Measurements from ENCODE around the gene HEY2. TPM values are rescaled to one million over a fixed set of nuclear protein-coding genes. Genes with fewer than 3 reads are reported as not detected.
A peak's percentile ranks its signal among the peaks of the same experiment; 100 is the strongest.

The HEY2 gene
- total RNA-seq, 3 donors from 2014 or later, result 0.58 to 2.9 (median 1.5) TPM

GRCh38 chr6:125749865-125750691, 646 bp downstream of the HEY2 start:
- Histone ChIP-seq H3K36me3 (ENCODE audit: low read depth) (no peaks in the 10 kb centered on the region), H3K4me1 (ENCODE audit: low read depth) (peaks cover 24% of the 10 kb centered on the region), H3K9me3 (no peaks in the 10 kb centered on the region), H3K4me3 (peak overlapping the region; percentile 12)
- intact Hi-C loops (cut with DNase I, micrococcal nuclease), result no loop called here
- DNase-seq (peak in 1 of 3 donors; percentile 10), ATAC-seq (no peak)
- TF ChIP-seq CTCF (IDR thresholded peaks at IDR 0.05), result no peak

GRCh38 chr6:125750692-125751333, 1.4 kb downstream of the HEY2 start:
- H3K4me3 ChIP-seq, result no peak overlapping the region
- no peaks in the 10 kb centered on the region for H3K36me3 ChIP-seq (ENCODE audit: low read depth)
- no peak for TF ChIP-seq CTCF (IDR thresholded peaks at IDR 0.05)
- peaks cover 24% of the 10 kb centered on the region for H3K4me1 ChIP-seq (ENCODE audit: low read depth)
- intact Hi-C loops (cut with DNase I, micrococcal nuclease), result no loop called here
- no peak for DNase-seq
- ATAC-seq, result no peak
- no peaks in the 10 kb centered on the region for H3K9me3 ChIP-seq

- Histone ChIP-seq H3K4me1 (ENCODE audit: low read depth) (peaks cover 24% of the 10 kb centered on the region), H3K36me3 (ENCODE audit: low read depth) (no peaks in the 10 kb centered on the region), H3K9me3 (no peaks in the 10 kb centered on the region), H3K4me3 (no peak overlapping the region)
- ATAC-seq (no peak), DNase-seq (no peak)
- TF ChIP-seq CTCF (IDR thresholded peaks at IDR 0.05), result no peak
- intact Hi-C loops (cut with DNase I, micrococcal nuclease), result no loop called here
Observed at GRCh38 chr6:125751334-125751916, 2.0 kb downstream of the HEY2 start.

DNA sequence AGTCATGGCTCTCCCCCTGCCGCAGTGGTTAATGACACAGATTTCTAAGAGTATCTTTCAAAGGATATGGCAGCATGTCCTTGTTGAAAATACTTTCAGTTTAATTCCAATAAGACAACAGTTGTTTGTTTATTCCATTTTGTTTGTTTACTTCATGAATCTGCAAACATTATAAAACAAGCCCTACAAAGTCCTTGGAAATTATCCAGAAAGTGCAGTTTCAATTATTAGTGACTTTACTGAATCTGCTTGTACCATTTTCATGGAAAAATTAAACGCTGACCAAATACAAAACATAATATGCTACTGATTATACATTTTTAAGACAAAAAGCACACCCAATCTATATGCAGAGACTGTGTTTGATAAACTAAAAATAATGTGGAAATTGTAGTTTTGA, 3.3 kb downstream of the HEY2 start:
- no peak overlapping the region for H3K4me3 ChIP-seq
- intact Hi-C loops (cut with DNase I, micrococcal nuclease), result no loop called here
- H3K4me1 ChIP-seq (ENCODE audit: low read depth), result peaks cover 11% of the 10 kb centered on the region
- no peak for TF ChIP-seq CTCF (IDR thresholded peaks at IDR 0.05)
- no peaks in the 10 kb centered on the region for H3K9me3 ChIP-seq
- DNase-seq, result no peak
- no peaks in the 10 kb centered on the region for H3K36me3 ChIP-seq (ENCODE audit: low read depth)
- no peak for ATAC-seq

- H3K4me1 ChIP-seq (ENCODE audit: low read depth), result peaks cover 11% of the 10 kb centered on the region
- no peak overlapping the region for H3K4me3 ChIP-seq
- no peak for TF ChIP-seq CTCF (IDR thresholded peaks at IDR 0.05)
- DNase-seq, result no peak
- H3K9me3 ChIP-seq, result no peaks in the 10 kb centered on the region
- intact Hi-C loops (cut with DNase I, micrococcal nuclease), result no loop called here
- no peak for ATAC-seq
- H3K36me3 ChIP-seq (ENCODE audit: low read depth), result no peaks in the 10 kb centered on the region
Observed at GRCh38 chr6:125753218-125753936, 3.9 kb downstream of the HEY2 start.
